Measurements from ENCODE around the gene GLRX3. TPM values are rescaled to one million over a fixed set of nuclear protein-coding genes. Genes with fewer than 3 reads are reported as not detected.

The GLRX3 gene
- total and polyA plus RNA-seq, 2 experiments from 2014 or later = 141 to 201 TPM

DNA sequence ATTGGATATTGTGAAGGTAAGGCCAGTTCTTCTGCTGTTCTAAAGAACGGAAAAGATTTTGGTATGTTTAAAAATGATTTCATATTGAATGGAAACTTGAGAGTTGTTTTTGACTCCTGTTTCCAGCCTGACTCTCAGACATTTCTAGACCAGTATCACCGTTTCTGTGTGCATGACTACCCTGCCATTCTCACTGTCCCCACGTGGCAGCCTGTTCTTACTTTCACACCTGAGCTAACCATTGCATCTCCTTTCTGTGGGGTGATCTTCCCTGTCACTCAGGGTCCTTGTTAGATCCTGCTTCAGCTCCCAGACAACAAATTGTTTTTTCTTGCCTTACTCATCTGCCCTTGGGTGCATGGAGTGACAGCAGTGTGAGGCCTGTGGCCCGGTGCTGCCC is 38.9 kb downstream of the GLRX3 start:
- Mint-ChIP-seq H3K27ac (no peak overlapping the region; the same call in 1 of the 2 replicates), H3K27me3 (ENCODE audit: insufficient read depth, low read depth, poor library complexity) (peaks cover 4% of the 10 kb centered on the region), H3K9me3 (no peaks in the 10 kb centered on the region), H3K4me1 (no peaks in the 10 kb centered on the region; the same call in 1 of the 3 replicates), H3K4me3 (no peak overlapping the region), H3K36me3 (ENCODE audit: low read depth) (peaks cover 38% of the 10 kb centered on the region)
- TF ChIP-seq NANOG (IDR thresholded peaks at IDR 0.05; ENCODE audit: borderline replicate concordance) (no peak), STAT1 (IDR thresholded peaks at IDR 0.05; ENCODE audit: unreplicated experiment) (no peak), CREB1 (CRISPR knock-in tag; IDR thresholded peaks at IDR 0.05; ENCODE audit: low read depth) (no peak), EZH2 (IDR thresholded peaks at IDR 0.05; ENCODE audit: low read depth, unreplicated experiment) (no peak), EZH2phosphoT487 (IDR thresholded peaks at IDR 0.05; ENCODE audit: unreplicated experiment) (no peak), POLR2AphosphoS5 (IDR thresholded peaks at IDR 0.05; ENCODE audit: low read depth) (no peak), ZNF114 (CRISPR knock-in tag; IDR thresholded peaks at IDR 0.05) (no peak), JUNB (IDR thresholded peaks at IDR 0.05; ENCODE audit: unreplicated experiment) (no peak), ZNF331 (CRISPR knock-in tag; IDR thresholded peaks at IDR 0.05; ENCODE audit: low read depth) (no peak)
- TF ChIP-seq, protein P1, sequence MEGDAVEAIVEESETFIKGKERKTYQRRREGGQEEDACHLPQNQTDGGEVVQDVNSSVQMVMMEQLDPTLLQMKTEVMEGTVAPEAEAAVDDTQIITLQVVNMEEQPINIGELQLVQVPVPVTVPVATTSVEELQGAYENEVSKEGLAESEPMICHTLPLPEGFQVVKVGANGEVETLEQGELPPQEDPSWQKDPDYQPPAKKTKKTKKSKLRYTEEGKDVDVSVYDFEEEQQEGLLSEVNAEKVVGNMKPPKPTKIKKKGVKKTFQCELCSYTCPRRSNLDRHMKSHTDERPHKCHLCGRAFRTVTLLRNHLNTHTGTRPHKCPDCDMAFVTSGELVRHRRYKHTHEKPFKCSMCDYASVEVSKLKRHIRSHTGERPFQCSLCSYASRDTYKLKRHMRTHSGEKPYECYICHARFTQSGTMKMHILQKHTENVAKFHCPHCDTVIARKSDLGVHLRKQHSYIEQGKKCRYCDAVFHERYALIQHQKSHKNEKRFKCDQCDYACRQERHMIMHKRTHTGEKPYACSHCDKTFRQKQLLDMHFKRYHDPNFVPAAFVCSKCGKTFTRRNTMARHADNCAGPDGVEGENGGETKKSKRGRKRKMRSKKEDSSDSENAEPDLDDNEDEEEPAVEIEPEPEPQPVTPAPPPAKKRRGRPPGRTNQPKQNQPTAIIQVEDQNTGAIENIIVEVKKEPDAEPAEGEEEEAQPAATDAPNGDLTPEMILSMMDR (conservative IDR thresholded peaks at IDR 0.05; ENCODE audit: low read depth in 2 of 2) = no peak
- TF ChIP-seq, protein P2, sequence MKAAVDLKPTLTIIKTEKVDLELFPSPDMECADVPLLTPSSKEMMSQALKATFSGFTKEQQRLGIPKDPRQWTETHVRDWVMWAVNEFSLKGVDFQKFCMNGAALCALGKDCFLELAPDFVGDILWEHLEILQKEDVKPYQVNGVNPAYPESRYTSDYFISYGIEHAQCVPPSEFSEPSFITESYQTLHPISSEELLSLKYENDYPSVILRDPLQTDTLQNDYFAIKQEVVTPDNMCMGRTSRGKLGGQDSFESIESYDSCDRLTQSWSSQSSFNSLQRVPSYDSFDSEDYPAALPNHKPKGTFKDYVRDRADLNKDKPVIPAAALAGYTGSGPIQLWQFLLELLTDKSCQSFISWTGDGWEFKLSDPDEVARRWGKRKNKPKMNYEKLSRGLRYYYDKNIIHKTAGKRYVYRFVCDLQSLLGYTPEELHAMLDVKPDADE (IDR thresholded peaks at IDR 0.05) = no peak
- TF ChIP-seq, protein P3, sequence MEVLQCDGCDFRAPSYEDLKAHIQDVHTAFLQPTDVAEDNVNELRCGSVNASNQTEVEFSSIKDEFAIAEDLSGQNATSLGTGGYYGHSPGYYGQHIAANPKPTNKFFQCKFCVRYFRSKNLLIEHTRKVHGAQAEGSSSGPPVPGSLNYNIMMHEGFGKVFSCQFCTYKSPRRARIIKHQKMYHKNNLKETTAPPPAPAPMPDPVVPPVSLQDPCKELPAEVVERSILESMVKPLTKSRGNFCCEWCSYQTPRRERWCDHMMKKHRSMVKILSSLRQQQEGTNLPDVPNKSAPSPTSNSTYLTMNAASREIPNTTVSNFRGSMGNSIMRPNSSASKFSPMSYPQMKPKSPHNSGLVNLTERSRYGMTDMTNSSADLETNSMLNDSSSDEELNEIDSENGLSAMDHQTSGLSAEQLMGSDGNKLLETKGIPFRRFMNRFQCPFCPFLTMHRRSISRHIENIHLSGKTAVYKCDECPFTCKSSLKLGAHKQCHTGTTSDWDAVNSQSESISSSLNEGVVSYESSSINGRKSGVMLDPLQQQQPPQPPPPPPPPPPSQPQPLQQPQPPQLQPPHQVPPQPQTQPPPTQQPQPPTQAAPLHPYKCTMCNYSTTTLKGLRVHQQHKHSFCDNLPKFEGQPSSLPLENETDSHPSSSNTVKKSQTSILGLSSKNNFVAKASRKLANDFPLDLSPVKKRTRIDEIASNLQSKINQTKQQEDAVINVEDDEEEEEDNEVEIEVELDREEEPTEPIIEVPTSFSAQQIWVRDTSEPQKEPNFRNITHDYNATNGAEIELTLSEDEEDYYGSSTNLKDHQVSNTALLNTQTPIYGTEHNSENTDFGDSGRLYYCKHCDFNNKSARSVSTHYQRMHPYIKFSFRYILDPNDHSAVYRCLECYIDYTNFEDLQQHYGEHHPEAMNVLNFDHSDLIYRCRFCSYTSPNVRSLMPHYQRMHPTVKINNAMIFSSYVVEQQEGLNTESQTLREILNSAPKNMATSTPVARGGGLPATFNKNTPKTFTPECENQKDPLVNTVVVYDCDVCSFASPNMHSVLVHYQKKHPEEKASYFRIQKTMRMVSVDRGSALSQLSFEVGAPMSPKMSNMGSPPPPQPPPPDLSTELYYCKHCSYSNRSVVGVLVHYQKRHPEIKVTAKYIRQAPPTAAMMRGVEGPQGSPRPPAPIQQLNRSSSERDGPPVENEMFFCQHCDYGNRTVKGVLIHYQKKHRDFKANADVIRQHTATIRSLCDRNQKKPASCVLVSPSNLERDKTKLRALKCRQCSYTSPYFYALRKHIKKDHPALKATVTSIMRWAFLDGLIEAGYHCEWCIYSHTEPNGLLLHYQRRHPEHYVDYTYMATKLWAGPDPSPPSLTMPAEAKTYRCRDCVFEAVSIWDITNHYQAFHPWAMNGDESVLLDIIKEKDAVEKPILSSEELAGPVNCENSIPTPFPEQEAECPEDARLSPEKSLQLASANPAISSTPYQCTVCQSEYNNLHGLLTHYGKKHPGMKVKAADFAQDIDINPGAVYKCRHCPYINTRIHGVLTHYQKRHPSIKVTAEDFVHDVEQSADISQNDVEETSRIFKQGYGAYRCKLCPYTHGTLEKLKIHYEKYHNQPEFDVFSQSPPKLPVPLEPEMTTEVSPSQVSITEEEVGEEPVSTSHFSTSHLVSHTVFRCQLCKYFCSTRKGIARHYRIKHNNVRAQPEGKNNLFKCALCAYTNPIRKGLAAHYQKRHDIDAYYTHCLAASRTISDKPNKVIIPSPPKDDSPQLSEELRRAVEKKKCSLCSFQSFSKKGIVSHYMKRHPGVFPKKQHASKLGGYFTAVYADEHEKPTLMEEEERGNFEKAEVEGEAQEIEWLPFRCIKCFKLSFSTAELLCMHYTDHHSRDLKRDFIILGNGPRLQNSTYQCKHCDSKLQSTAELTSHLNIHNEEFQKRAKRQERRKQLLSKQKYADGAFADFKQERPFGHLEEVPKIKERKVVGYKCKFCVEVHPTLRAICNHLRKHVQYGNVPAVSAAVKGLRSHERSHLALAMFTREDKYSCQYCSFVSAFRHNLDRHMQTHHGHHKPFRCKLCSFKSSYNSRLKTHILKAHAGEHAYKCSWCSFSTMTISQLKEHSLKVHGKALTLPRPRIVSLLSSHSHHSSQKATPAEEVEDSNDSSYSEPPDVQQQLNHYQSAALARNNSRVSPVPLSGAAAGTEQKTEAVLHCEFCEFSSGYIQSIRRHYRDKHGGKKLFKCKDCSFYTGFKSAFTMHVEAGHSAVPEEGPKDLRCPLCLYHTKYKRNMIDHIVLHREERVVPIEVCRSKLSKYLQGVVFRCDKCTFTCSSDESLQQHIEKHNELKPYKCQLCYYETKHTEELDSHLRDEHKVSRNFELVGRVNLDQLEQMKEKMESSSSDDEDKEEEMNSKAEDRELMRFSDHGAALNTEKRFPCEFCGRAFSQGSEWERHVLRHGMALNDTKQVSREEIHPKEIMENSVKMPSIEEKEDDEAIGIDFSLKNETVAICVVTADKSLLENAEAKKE (CRISPR knock-in tag; IDR thresholded peaks at IDR 0.05) = no peak
- H3K27ac ChIP-seq (ENCODE audit: low read depth) = no peak overlapping the region
- no peaks in the 10 kb centered on the region for H3K9me2 ChIP-seq (ENCODE audit: insufficient read depth)
- H4K20me1 ChIP-seq (replicated peaks; ENCODE audit: insufficient read depth) = peaks cover 13% of the 10 kb centered on the region; the same call in 1 of the 2 replicates
- no peaks in the 10 kb centered on the region for H3K27me3 ChIP-seq (ENCODE audit: insufficient read depth)
- H2AFZ ChIP-seq = no peak overlapping the region
- no peak overlapping the region for H3K4me2 ChIP-seq
- no peaks in the 10 kb centered on the region for H3F3A ChIP-seq (replicated peaks; ENCODE audit: low read depth)
- peaks cover 23% of the 10 kb centered on the region for H3K36me3 ChIP-seq (ENCODE audit: insufficient read depth)
- H3K4me1 ChIP-seq (ENCODE audit: insufficient read depth) = no peaks in the 10 kb centered on the region
- no peak overlapping the region for H3K4me3 ChIP-seq
- ATAC-seq (no peak), DNase-seq (ENCODE audit: low spot score) (no peak)
- H3K79me2 ChIP-seq (replicated peaks; ENCODE audit: insufficient read depth) = no peaks in the 10 kb centered on the region
